GM19193 (cell line): ENCODE measurements around the gene FOXP1.

Experiments used
- POLR2A ChIP-seq: IDR thresholded peaks from 4 replicates; pipeline ENCODE4 v1.6.1; 2011; ENCODE audit not compliant: insufficient read depth, insufficient read length; ENCODE audit errors: extremely low read depth

The FOXP1 gene

DNA sequence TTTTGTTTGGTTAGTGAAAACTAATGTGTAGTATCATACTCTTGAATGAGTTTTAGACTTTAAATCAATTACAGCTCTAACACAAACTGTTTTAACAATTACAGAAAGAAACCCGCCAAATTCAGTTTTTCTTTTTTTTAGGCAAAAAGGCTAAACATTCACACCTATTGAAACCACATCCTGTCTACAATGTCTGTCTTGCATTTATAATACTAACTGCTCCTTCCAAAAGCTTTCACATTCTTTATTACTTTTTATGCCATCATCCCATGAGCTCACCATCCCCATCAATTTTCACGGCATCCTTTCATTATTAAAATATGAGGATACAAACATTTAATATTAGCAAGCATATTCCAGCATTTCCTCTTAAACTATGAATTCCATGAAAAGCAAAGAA is 593.3 kb downstream of the FOXP1 start:
- TF ChIP-seq POLR2A: no peak

DNA sequence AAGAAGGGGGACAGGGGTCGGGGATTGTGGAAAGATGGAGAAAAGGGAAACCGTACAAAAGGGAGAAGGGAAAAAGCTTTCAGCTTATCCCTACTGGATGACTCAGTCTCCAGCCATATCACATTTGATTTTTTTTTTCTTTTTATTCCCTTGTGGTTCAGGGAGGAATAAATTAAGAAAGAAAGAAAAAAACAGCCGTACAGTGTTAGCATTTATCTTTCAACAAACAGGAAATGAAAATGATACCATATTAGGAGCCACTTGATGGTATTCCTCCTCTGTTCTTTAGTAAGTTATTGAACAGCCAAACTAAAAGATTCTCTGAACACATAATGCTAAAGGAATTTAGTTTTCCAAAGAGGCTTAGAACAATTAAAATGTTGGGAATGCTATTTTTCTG is 594.4 kb downstream of the FOXP1 start:
- TF ChIP-seq POLR2A: no peak

DNA sequence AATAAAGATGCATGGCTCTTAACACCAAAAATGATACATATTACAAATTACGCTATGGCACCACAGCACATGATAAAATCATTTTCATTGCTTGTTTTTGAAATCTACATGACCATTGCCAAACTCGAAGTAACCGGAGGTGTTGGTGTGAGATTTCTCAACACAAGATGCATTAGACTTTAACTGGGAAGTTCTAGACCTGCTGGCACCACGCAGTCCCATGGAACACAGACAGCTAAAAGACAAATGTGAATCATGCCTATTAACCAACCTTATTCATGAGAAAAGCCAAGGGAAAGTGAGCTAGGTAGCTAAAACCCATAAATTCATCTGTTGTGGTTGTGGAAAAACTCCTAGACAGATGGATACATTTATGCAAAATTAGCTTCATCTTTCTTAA is 595.4 kb downstream of the FOXP1 start:
- TF ChIP-seq POLR2A: no peak

DNA sequence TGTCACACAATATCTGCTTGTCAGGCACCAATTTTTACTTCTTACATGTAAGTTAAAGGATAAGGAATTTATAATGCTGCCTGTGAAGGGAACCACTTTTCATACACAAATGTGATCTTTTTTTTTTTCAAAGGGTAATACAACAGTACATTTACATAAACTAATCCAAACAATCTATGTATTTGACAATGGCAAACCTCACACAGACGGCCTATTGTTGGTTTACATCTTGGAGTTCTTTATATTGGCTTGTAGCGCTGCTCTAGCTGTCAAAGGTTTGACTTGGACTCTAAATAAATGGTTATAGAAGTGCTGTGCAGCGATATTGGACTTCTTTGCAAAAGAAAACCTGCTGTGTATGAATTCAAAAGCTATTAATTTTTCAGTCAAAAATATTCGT is 598.0 kb downstream of the FOXP1 start:
- TF ChIP-seq POLR2A: no peak

DNA sequence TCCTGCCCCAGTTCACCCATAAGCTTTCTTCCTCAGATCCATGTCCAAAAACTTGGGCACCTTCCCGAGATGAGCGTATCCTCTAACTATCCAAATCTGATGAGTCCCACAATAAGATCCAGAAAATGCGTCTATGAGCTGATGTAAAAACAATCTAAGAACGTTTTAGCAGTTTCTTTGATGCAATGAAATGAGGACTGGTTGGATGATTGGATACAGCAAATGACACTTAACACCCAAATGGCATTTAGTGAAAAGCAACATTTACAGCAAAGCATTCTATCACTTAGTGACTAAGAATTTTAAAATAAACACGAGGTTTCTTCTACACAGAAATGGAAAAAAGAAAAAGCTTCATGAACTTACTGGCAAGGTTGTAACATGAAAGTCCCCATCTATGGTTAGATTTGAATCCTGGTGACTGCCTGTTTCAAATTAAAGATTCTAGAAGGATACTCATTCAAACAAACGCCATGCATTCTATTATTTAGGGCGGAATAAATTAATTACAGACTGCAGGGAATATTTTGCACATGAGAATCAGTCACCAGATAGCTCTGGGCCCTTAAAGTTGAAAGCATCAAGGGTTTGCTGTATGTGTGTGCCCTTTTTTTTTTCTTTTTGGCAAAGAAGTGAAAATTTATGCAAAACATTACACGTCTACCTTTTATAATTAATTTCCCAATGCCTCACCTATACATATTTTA is 598.6 kb downstream of the FOXP1 start:
- TF ChIP-seq POLR2A: no peak

DNA sequence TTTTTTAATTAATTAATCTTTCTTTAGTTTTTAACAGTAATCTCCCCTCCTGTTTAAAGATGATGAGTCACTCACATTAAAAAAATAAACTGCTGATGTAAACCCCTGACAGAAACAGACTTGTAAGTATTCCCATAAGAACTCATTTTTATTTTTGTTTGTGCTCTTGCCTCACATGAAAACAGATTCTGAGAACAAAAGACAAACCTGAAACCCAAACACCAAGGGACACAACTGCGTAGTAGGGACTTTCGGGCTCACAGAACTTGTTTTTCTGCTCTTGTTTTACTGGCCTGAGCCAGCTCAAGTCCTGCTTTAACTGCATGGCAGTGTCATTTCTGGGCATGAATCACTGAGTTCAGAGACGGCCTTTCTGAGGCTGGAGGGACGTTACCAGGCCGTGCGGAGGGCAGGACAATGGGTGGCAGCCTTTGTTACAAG is 600.8 kb downstream of the FOXP1 start:
- no peak for TF ChIP-seq POLR2A

DNA sequence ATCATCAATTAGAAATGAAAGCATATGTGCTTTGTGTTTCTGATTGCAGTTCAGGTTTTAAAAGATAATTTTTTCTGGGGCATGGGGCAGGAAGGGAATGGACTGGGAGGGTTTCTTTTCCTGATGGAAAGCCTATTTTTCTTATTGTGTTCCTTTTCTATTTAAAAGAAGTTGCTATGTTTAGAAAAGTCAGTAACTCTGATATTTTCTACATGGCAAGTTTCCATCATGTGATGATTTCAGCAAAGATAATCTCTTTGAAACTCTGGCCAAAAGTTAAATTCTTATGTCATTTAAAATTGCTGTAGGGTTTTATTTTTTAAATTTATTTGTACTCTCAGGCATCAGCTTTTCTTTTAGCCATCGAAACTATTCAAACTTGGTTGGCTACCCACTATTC is 601.2 kb downstream of the FOXP1 start:
- no peak for TF ChIP-seq POLR2A

DNA sequence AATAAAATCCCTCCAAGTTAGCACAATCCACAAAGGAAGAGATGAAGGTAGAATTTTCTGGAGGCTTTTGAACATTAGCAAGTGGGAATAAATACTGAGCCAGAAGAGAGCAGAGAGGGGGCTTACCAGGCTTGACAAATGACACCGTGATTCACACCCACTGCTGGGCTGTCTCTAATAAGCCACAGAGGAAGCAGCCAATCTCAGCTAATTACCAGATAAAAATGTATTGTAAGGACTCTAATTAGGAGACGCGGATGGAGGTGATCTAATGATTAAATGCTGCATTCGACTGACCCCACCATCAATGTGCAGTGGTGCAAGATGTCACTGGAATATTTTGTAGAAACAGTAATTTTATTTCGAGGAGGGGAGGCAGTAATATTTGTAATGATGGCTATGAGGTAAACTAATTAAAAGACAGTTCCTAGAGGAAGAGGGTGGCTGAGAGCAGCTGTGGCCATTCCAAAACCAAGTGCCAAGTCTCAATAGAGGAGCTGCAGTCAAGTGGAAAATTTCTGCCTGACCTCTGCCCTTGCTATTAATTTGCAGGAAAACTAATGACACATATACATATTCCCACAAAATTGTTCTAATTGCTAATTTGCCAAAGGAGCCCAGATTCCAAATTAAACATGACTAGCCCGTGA is 602.2 kb downstream of the FOXP1 start:
- no peak for TF ChIP-seq POLR2A

DNA sequence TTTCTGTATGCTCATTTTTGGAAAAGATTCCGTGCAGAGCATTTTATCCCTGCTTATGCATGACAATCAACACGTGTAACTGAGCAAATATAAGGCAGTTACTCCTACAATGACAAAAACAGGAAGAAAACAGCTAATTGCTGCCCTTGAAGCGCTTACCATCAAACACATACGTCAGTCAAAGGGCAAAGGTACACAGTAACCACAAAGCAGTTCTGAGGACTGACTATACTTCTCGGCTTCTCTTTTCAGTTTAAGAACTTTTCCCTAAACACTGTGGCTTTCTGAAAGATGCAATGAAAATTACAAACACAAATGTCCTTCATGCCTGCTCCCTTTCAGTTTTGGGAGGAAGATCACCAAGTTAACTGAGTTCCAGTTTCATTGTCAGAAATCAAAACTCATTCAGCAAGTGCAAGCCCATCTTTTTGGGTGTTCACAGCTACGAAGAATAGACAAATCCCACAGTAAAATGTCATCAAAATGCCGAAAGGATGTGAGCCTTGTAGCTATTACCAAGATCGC is 602.8 kb downstream of the FOXP1 start:
- TF ChIP-seq POLR2A: no peak

DNA sequence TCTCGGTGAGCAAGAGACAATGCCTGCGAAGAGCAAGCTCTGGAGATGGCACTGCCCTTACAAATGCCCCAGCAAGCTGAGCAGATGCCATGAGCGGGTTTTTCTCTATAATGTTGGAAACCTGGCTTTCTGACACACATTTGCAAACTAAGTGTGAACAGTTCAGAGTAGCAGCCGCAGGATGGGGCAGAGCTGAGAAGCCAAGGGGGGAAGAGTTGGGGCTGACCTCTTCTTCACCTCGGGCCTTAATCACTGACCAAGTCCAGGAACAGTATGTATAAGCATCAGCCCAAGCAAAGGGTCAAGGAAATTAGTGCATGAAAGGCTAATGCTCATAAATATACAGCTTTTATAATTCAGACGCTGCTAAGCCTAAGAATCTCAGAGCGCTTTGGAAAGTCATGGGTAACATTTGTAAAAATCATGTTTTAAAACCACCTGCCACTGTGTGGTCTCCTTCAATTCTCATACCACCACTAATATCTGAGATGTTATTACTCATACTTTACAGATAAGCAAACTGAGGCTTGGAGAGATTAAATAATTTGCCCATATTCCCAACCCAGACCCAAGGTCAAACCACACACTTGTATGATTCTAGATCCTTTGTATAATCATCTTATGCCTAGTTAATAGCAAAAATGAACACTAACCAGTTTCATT is 603.4 kb downstream of the FOXP1 start:
- TF ChIP-seq POLR2A: no peak

DNA sequence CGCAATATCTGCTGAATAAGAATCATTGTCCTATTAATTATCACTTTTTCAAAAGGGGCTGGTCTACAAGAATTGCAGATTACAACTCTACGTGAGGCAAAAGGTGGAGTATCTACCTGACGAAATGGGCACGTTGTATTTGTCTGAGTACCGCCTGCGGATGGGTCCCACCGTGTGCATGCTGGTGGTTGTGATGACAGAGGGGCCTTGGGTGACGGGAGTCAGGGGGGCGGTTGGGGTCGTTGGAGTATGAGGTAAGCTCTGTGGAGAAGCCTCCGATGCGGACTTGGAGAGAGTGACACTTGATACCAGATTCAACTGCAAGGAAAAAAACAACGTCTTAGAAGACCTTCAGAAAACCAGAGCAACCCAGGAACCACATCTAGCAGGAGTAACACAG is 605.8 kb downstream of the FOXP1 start:
- no peak for TF ChIP-seq POLR2A

DNA sequence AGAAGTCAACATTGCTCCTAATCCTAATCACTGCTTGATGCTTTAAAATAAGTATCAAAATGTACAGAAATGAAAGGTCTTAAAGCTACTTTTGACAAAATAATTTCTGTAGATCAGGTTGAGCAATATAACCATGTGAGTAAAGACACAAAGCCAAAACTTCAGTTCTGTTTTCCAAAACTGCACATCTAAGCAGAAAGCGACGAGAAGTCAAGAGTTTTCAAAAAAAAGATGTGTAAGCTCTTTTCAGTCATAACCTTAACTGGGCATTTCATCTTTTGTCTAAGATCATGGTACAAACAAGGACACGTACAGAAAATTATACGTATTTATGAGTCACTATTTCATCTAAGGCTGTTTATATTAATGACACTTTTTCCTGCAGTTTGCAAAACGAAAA is 608.8 kb downstream of the FOXP1 start:
- no peak for TF ChIP-seq POLR2A

DNA sequence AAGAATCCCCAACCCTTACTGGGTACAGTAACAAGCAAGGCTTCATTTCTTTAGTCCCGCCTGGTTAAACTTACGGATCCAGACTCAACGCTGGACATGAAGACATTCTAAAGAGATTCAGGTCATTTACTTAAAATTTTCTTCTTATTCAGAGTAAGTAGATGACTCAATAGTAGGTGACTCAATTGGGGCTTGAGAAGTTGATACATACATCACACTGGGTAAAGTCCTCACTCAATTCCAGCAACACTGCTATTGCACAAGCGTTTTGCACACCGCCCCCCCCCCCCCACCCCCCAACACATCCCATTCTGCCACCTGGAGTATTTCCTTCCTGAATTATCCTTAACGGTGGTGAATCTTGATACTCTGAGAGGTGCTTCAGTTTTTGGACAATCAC is 610.0 kb downstream of the FOXP1 start:
- no peak for TF ChIP-seq POLR2A

DNA sequence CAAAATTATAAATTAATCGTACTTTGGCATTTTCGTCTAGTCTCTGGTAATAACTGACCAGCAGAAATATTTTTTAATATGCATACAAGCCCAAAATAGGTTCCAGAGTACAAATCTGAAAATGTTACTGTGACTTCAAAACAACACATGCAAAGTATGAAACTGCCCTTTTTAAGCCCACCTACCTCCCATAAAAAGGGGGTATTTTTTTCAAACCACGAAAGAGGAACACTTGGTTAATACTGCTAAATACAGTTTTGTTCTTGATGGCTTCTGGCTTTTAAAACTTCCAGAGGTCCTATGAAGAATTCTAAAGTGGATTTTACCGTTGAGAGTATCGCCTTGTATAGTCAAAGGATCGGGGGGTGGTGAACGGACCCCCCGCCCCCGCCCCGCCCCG is 610.7 kb downstream of the FOXP1 start:
- no peak for TF ChIP-seq POLR2A

DNA sequence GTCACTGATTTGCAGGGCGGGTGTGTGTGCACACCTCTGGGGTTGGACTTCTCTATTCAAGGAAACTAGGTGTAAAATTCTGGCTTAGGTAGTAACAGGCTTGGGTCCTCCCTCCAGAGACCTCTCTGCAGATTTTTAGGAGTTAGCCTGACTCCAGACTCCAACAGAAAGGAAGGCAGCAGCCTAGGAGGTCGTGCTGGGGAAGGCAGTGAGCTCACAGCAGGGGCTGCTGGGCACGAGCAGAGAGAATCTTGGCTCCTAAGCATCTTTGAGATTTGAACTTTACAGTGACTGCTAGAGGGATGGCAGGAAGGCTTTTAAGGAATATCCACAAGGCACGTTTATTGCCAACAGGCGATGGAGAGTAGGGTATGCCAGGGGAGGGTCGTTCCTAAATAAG is 612.6 kb downstream of the FOXP1 start:
- TF ChIP-seq POLR2A: no peak

DNA sequence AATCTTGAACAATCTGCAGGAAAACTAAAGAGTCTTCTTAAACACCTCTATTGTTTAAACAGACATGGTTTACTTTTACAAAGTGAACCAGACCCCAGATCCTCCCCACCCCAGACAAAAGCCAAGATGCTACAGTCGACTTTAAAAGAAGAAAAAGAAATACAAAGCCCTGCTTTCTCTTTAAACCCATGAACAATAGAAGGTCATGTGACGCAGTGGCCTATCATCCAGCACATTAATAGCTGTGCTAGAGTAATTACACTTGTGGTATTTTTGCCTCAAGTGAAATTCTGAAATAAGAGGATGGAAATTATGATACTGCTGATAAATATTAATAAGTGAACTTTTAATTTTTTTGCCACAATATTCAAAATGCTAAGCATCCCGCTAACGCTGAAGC is 613.4 kb downstream of the FOXP1 start:
- TF ChIP-seq POLR2A: no peak
